HEK293T (cell line): ENCODE measurements around the gene HOXC6.
"Not testable (repeated sequence)": the region's sequence is repeated elsewhere in the genome, so short reads cannot be mapped to it uniquely, and the experiment has no call there.

Source experiments
- CTCF ChIA-PET: fragments of 350-600 bp; formaldehyde crosslinking; extraction: SDS; loops from one replicate; lab custom pipeline; 2021; ENCODE audit warnings: antibody characterized with exemption, inconsistent platforms; lab: Yijun Ruan, JAX
- POLR2A ChIA-PET: fragments of 350-600 bp; formaldehyde crosslinking; extraction: SDS; loops from one replicate; lab custom pipeline; 2020; ENCODE audit warnings: antibody characterized with exemption, inconsistent platforms; lab: Yijun Ruan, JAX
- DNase-seq: peaks from one replicate; pipeline ENCODE4 v3.0.0; 2012; ENCODE audit warnings: mixed read lengths; ENCODE audit errors: extremely low spot score
- ARNT ChIP-seq: fragments of 450-650 bp; IDR thresholded peaks from 2 replicates; pipeline ENCODE4 v1.6.1; 2017; ENCODE audit warnings: mild to moderate bottlenecking
- BHLHE40 ChIP-seq: fragments of 450-650 bp; IDR thresholded peaks from 2 replicates; pipeline ENCODE4 v1.6.1; 2016; ENCODE audit warnings: mild to moderate bottlenecking, moderate library complexity, borderline replicate concordance
- CTBP1 ChIP-seq: fragments of 450-650 bp; IDR thresholded peaks from 2 replicates; pipeline ENCODE4 v1.6.1; 2016; ENCODE audit warnings: borderline replicate concordance
- ELF4 ChIP-seq: fragments of 450-650 bp; IDR thresholded peaks from 2 replicates; pipeline ENCODE4 v1.6.1; 2017; ENCODE audit warnings: antibody characterized with exemption
- FOXA1 ChIP-seq: fragments of 450-650 bp; IDR thresholded peaks from 2 replicates; pipeline ENCODE4 v1.6.1; 2016; ENCODE audit warnings: mild to moderate bottlenecking
- FOXK2 ChIP-seq: fragments of 450-650 bp; IDR thresholded peaks from 2 replicates; pipeline ENCODE4 v1.6.1; 2016; ENCODE audit warnings: mild to moderate bottlenecking
- FOXM1 ChIP-seq: fragments of 450-650 bp; IDR thresholded peaks from 2 replicates; pipeline ENCODE4 v1.6.1; 2017; ENCODE audit warnings: mild to moderate bottlenecking, borderline replicate concordance
- HDGF ChIP-seq: fragments of 450-650 bp; IDR thresholded peaks from 2 replicates; pipeline ENCODE4 v1.6.1; 2017; ENCODE audit warnings: antibody characterized with exemption, borderline replicate concordance
- L3MBTL2 ChIP-seq: fragments of 450-650 bp; conservative IDR thresholded peaks from 2 replicates; pipeline ENCODE4 v1.6.1; 2016; ENCODE audit warnings: mild to moderate bottlenecking
- LEF1 ChIP-seq: fragments of 450-650 bp; IDR thresholded peaks from 2 replicates; pipeline ENCODE4 v1.6.1; 2017; ENCODE audit warnings: mild to moderate bottlenecking, borderline replicate concordance
- NFRKB ChIP-seq: fragments of 450-650 bp; IDR thresholded peaks from 2 replicates; pipeline ENCODE4 v1.6.1; 2016; ENCODE audit warnings: mild to moderate bottlenecking, moderate library complexity
- SP1 ChIP-seq: fragments of 450-650 bp; IDR thresholded peaks from 2 replicates; pipeline ENCODE4 v1.6.1; 2017
- SUZ12 ChIP-seq: fragments of 450-650 bp; IDR thresholded peaks from 2 replicates; pipeline ENCODE4 v1.6.1; 2016; ENCODE audit warnings: mild to moderate bottlenecking
- TARDBP ChIP-seq: fragments of 450-650 bp; IDR thresholded peaks from 2 replicates; pipeline ENCODE4 v1.6.1; 2016
- ZNF384 ChIP-seq: fragments of 450-650 bp; IDR thresholded peaks from 2 replicates; pipeline ENCODE4 v1.6.1; 2016
- TF ChIP-seq, protein P1 (sequence below): fragments of 450-650 bp; IDR thresholded peaks from 2 replicates; pipeline ENCODE4 v1.6.1; 2016

Gene HOXC6

GRCh38 chr12:54038871-54039414 is 10.7 kb downstream of the HOXC6 start:
- CTCF ChIA-PET, result interaction anchor here (0.6 to 2.2 kb wide), 7 partner anchors 12 to 177 kb away, joined by 3 to 13 read pairs (median 4); no protein-coding TSS in a partner anchor
- TF ChIP-seq SP1, result no peak
- peak; percentile 57; the same call in 1 of the 2 replicates for TF ChIP-seq L3MBTL2
- TF ChIP-seq HDGF, result peak; percentile 14; the same call in 1 of the 2 replicates
- POLR2A ChIA-PET, result interaction anchor here (0.8 to 8.0 kb wide), 16 partner anchors 12 to 241 kb away, joined by 3 to 117 read pairs (median 9); partner anchors contain the start of genes CBX5, HNRNPA1, HOXC4 and HOXC8
- DNase-seq, result no peak

- CTCF ChIA-PET, result interaction anchor here (0.6 to 2.2 kb wide), 4 partner anchors 11 to 177 kb away, joined by 3 to 11 read pairs (median 6); no protein-coding TSS in a partner anchor
- TF ChIP-seq ELF4, result no peak
- TF ChIP-seq NFRKB, result no peak
- 0 out of 2 replicates have a peak, but pooled peaks have one; percentile 9 for TF ChIP-seq L3MBTL2
- TF ChIP-seq ZNF384, result no peak
- POLR2A ChIA-PET, result interaction anchor here (0.9 to 8.0 kb wide), 11 partner anchors 13 to 240 kb away, joined by 3 to 117 read pairs (median 8); partner anchors contain the start of genes CBX5, HNRNPA1, HOXC4 and HOXC8
- DNase-seq, result no peak
Measured at GRCh38 chr12:54039417-54040147, 11.3 kb downstream of the HOXC6 start.

DNA sequence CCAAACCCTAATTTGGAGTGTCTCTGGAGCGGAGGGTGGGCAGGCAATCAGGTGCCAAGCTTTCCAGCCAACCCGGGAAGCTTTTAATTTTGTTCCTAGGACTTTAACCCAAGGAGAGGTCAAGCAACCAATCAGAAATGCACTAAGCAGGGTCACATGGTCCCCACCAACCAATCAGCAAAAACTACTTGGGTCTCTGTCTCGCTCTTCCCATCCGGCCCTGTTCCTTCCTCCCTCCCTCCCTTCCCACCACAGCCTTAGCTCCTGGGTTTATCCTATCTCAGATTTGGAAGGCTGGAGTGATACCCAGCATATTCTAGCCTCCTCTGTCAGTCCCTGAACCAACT is 11.9 kb downstream of the HOXC6 start:
- TF ChIP-seq FOXA1 (no peak), FOXM1 (no peak), SUZ12 (no peak), ARNT (no peak), CTBP1 (no peak), FOXK2 (no peak), SP1 (no peak), BHLHE40 (no peak), HDGF (no peak)
- TF ChIP-seq, protein P1, sequence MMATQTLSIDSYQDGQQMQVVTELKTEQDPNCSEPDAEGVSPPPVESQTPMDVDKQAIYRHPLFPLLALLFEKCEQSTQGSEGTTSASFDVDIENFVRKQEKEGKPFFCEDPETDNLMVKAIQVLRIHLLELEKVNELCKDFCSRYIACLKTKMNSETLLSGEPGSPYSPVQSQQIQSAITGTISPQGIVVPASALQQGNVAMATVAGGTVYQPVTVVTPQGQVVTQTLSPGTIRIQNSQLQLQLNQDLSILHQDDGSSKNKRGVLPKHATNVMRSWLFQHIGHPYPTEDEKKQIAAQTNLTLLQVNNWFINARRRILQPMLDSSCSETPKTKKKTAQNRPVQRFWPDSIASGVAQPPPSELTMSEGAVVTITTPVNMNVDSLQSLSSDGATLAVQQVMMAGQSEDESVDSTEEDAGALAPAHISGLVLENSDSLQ, result no peak
- DNase-seq, result peak; percentile 84
- ChIA-PET CTCF (interaction anchor here (1.2 to 1.3 kb wide), 2 partner anchors 12 to 35 kb away, joined by 4 to 5 read pairs; no protein-coding TSS in a partner anchor), POLR2A (interaction anchor here (0.9 to 8.0 kb wide), 6 partner anchors 12 to 240 kb away, joined by 3 to 117 read pairs (median 6); partner anchors contain the start of genes CBX5, HNRNPA1, HOXC4 and HOXC8)

DNA sequence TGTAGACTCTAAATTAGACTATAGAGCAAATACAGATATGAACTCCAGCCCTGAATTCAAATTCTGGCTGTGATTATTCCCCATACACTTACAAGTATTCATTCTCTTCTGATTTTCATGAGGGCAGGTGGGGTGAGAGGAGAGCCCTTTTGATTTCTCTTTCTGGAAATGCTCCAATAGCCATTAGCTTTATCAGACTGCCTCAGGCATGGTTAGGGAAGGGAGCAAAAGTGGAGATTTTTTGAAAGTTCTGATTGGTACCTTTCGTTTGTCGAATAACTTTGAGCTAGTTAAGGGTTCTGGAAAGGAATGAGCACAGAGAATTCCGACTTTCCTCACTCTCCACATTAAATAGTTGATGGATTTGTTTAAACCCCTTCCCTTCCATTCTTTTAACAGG is 12.4 kb downstream of the HOXC6 start:
- TF ChIP-seq TARDBP (no peak), ELF4 (no peak), L3MBTL2 (no peak), HDGF (no peak), LEF1 (no peak), FOXM1 (no peak), FOXK2 (no peak), SP1 (no peak), ZNF384 (no peak), FOXA1 (no peak), SUZ12 (no peak), BHLHE40 (no peak), ARNT (no peak), CTBP1 (no peak), NFRKB (no peak)
- TF ChIP-seq, protein P1, result no peak
- no peak for DNase-seq
- ChIA-PET CTCF (interaction anchor here (1.2 to 1.3 kb wide), 2 partner anchors 11 to 161 kb away, joined by 5 read pairs; no protein-coding TSS in a partner anchor), POLR2A (interaction anchor here (1.1 to 8.0 kb wide), 4 partner anchors 12 to 239 kb away, joined by 3 to 117 read pairs (median 6); partner anchors contain the start of genes CBX5, HNRNPA1, HOXC4 and HOXC8)

DNA sequence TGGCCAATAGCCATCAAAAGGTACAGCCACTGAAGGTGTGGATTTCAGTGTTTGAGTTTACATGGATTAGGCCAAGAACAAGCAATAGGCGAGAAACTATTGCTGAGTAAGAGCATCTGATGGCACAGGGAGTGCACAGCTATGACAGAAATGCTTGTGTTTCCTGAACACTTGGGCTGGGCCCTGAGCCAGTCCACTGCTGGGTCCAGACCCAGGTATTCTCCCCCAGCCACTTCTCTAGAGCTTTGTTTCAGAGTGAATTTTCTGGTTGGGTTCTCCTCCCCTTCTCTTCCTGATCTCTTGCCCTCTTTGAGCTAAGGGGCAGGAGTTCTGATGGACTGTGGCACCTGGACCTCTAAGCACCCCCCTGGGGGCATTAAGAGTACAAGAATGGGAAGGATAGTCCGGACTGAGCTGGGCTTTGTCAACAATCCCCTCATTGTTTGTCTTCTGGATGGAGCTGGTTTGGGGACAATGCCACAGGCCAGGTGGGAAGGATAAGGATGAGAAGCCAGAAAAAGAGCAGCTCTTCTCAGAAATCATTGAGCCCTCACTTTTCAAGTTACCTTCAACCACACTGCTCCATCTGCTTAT is 13.0 kb downstream of the HOXC6 start:
- TF ChIP-seq, protein P1, result no peak
- TF ChIP-seq NFRKB, result no peak
- TF ChIP-seq LEF1, result no peak
- TF ChIP-seq BHLHE40, result no peak
- no peak for TF ChIP-seq ELF4
- no peak for TF ChIP-seq SUZ12
- TF ChIP-seq FOXK2, result no peak
- no peak for TF ChIP-seq ZNF384
- no peak for TF ChIP-seq FOXM1
- TF ChIP-seq ARNT, result no peak
- no peak for TF ChIP-seq SP1
- ChIA-PET POLR2A (interaction anchor here (1.6 to 8.0 kb wide), 3 partner anchors 11 to 239 kb away, joined by 5 to 117 read pairs (median 7); partner anchors contain the start of genes CBX5, HNRNPA1, HOXC4 and HOXC8), CTCF (interaction anchor here (0.6 to 1.3 kb wide), 3 partner anchors 11 to 391 kb away, joined by 4 to 5 read pairs (median 5); no protein-coding TSS in a partner anchor)
- DNase-seq, result no peak

DNA sequence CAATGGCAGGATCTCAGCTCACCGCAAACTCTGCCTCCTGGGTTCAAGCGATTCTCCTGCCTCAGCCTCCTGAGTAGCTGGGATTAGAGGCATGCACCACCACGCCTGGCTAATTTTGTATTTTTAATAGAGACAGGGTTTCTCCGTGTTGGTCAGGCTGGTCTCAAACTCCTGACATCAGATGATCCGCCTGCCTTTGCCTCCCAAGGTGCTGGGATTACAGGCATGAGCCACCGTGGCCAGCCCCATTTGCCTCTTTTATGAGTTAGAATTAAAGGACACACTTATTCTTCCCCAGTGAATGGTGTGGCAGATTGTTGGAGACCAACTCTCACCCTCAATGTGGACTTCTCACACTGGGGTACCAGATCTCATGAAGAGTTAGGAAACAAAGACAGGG is 13.8 kb downstream of the HOXC6 start:
- CTCF ChIA-PET, result interaction anchor here (0.6 kb wide), 1 partner anchor 390 kb away, joined by 4 read pairs; no protein-coding TSS in a partner anchor
- DNase-seq, result not testable (repeated sequence)
- POLR2A ChIA-PET, result interaction anchor here (1.6 to 8.0 kb wide), 2 partner anchors 10 to 33 kb away, joined by 5 to 117 read pairs; partner anchors contain the start of genes HOXC4 and HOXC8
